HCT116 (cell line): Measurements from ENCODE around the gene ACAD9. TPM values are rescaled to one million over a fixed set of nuclear protein-coding genes. Genes with fewer than 3 reads are reported as not detected.

Source experiments
- ATAC-seq: fragments of 200-7000 bp; cut with Tn5 transposase; 2 replicates; pipeline ENCODE4 v1.9.1; 2020; ENCODE audit warnings: mild to moderate bottlenecking, moderate library complexity
- BruUV-seq: library from RNA; stranded (reverse); fragments of 400-500 nt; replicated peaks from 2 replicates; lab custom pipeline; 2021; lab: Mats Ljungman, UMichigan
- CTCF ChIA-PET: fragments of 300-600 bp; sonication (Branson Sonifier 250); formaldehyde crosslinking; loops from one replicate; lab custom pipeline; 2021; ENCODE audit warnings: antibody characterized with exemption; lab: Charles Lee
- POLR2A ChIA-PET: fragments of 300-600, 350-600 bp; sonication (Branson Sonifier 250); formaldehyde crosslinking; loops from one replicate; lab custom pipeline; 2021; ENCODE audit warnings: antibody characterized with exemption; lab: Charles Lee
- RAD21 ChIA-PET, 2 experiments: fragments of 300-600 bp; sonication (Branson Sonifier 250); formaldehyde crosslinking; loops; one replicate each; lab custom pipeline; 2023; ENCODE audit warnings: low total read pairs in 2 of 2; ENCODE audit not compliant: uncharacterized antibody in 2 of 2, unreplicated experiment in 2 of 2, low non-redundant PET in 1 of 2; lab: Charles Lee
- DNase-seq: peaks from one replicate; pipeline ENCODE4 v3.0.0-alpha.2; 2010; ENCODE audit warnings: low read depth, low spot score
- H2AFZ ChIP-seq: fragments of 200-600 bp; shearing (Covaris generic), sonication (generic); 2 replicates; pipeline ENCODE4 v1.6.1; 2017; ENCODE audit warnings: low read depth, mixed run types, mixed read lengths, antibody characterized with exemption, low read length; ENCODE audit not compliant: poor library complexity, severe bottlenecking
- H3K27ac ChIP-seq: 2 replicates; pipeline ENCODE4 v1.5.1; 2012; ENCODE audit warnings: low read depth, low read length
- H3K27me3 ChIP-seq: fragments of 200-600 bp; sonication (generic); 2 replicates; pipeline ENCODE4 v1.6.1; 2016; ENCODE audit warnings: mixed run types, low read length, mixed read lengths; ENCODE audit not compliant: insufficient read depth
- H3K36me3 ChIP-seq, 2 experiments: fragments of 200-500 bp in 1 of 2; fragments of 200-600 bp in 1 of 2; sonication (Bioruptor generic) in 1 of 2; sonication (generic) in 1 of 2; 2 replicates each; pipeline versions ENCODE4 v1.5.1 to v1.6.1; 2014 to 2016; ENCODE audit warnings: low read length in 2 of 2, inconsistent platforms in 1 of 2, mixed read lengths in 1 of 2, mixed run types in 1 of 2; ENCODE audit not compliant: insufficient read depth in 2 of 2, control insufficient read depth in 1 of 2
- H3K4me1 ChIP-seq, 2 experiments: fragments of 200-600 bp in 1 of 2; sonication (generic) in 1 of 2; 2 replicates each; pipeline versions ENCODE4 v1.5.1 to v1.6.1; 2012 to 2017; ENCODE audit warnings: low read length in 2 of 2, inconsistent platforms in 1 of 2, mild to moderate bottlenecking in 1 of 2, mixed read lengths in 1 of 2, mixed run types in 1 of 2, moderate library complexity in 1 of 2; ENCODE audit not compliant: insufficient read depth in 2 of 2, control insufficient read depth in 1 of 2
- H3K4me2 ChIP-seq: fragments of 200-600 bp; sonication (generic); 2 replicates; pipeline ENCODE4 v1.6.1; 2017; ENCODE audit warnings: mixed run types, low read length, mixed read lengths
- H3K4me3 ChIP-seq, 2 experiments: fragments of 200-600 bp in 1 of 2; sonication (generic) in 1 of 2; replicated peaks in 1 of 2; 2 replicates each; pipeline ENCODE4 v1.5.1; 2011 to 2016; ENCODE audit warnings: low read length in 2 of 2, control low read depth in 1 of 2, low read depth in 1 of 2, mild to moderate bottlenecking in 1 of 2, mixed read lengths in 1 of 2, mixed run types in 1 of 2
- H3K79me2 ChIP-seq: fragments of 200-600 bp; sonication (generic); 2 replicates; pipeline ENCODE4 v1.6.1; 2017; ENCODE audit warnings: mild to moderate bottlenecking, mixed run types, low read length, moderate library complexity, mixed read lengths; ENCODE audit not compliant: insufficient read depth
- H3K9ac ChIP-seq: fragments of 200-600 bp; sonication (generic); 2 replicates; pipeline ENCODE4 v1.6.1; 2016; ENCODE audit warnings: low read length, mixed read lengths
- H3K9me2 ChIP-seq: fragments of 200-600 bp; sonication (generic), shearing (Covaris generic); 2 replicates; pipeline ENCODE4 v1.6.1; 2017; ENCODE audit warnings: mixed run types, mild to moderate bottlenecking, moderate library complexity; ENCODE audit not compliant: insufficient read depth
- H3K9me3 ChIP-seq, 2 experiments: fragments of 200-500 bp in 1 of 2; fragments of 200-600 bp in 1 of 2; sonication (Bioruptor generic) in 1 of 2; sonication (generic) in 1 of 2; 2 replicates each; pipeline ENCODE4 v1.6.1; 2014 to 2017; ENCODE audit warnings: low read length in 2 of 2, mixed read lengths in 2 of 2, inconsistent platforms in 1 of 2, low read depth in 1 of 2, mild to moderate bottlenecking in 1 of 2, mixed run types in 1 of 2, moderate library complexity in 1 of 2; ENCODE audit not compliant: control insufficient read depth in 1 of 2, insufficient read depth in 1 of 2
- H4K20me1 ChIP-seq: fragments of 200-600 bp; sonication (generic), shearing (Covaris generic); 2 replicates; pipeline ENCODE4 v1.6.1; 2017; ENCODE audit warnings: mixed run types, mild to moderate bottlenecking, moderate library complexity; ENCODE audit not compliant: insufficient read depth
- CEBPB ChIP-seq: IDR thresholded peaks from 2 replicates; pipeline ENCODE4 v1.6.1; 2012; ENCODE audit warnings: low read depth
- EGR1 ChIP-seq: IDR thresholded peaks from 2 replicates; pipeline ENCODE4 v1.6.1; 2012; ENCODE audit warnings: low read depth
- EZH2 ChIP-seq: fragments of 200-600 bp; sonication (generic); IDR thresholded peaks from 2 replicates; pipeline ENCODE4 v1.6.1; 2017; ENCODE audit warnings: antibody characterized with exemption, mixed run types
- EZH2phosphoT487 ChIP-seq: fragments of 200-600 bp; IDR thresholded peaks from 2 replicates; pipeline ENCODE4 v1.6.1; 2018; ENCODE audit warnings: antibody characterized with exemption, borderline replicate concordance
- FOSL1 ChIP-seq: IDR thresholded peaks from 2 replicates; pipeline ENCODE4 v1.6.1; 2012; ENCODE audit warnings: low read depth
- SRF ChIP-seq: IDR thresholded peaks from 2 replicates; pipeline ENCODE4 v1.6.1; 2012; ENCODE audit warnings: low read depth
- YY1 ChIP-seq: IDR thresholded peaks from 2 replicates; pipeline ENCODE4 v1.6.1; 2011; ENCODE audit warnings: low read length, low read depth, moderate library complexity, mild to moderate bottlenecking; ENCODE audit not compliant: insufficient replicate concordance; ENCODE audit errors: extremely low read depth
- ZNF274 ChIP-seq: fragments of 200-500 bp; sonication (Bioruptor generic); IDR thresholded peaks from 2 replicates; pipeline ENCODE4 v1.6.1; 2014; ENCODE audit warnings: mild to moderate bottlenecking, low read depth, low read length, inconsistent platforms
- intact Hi-C: fragments of 100-400 bp; cut with micrococcal nuclease; formaldehyde crosslinking; loops from 2 replicates; pipeline ENCODE4 v1.10.0; 2022
- total RNA-seq: library from RNA; stranded (reverse); gene quantifications from one replicate; pipeline ENCODE4 v1.2.1, GENCODE V29; 2021; ENCODE audit not compliant: unreplicated experiment

ACAD9 gene
- total RNA-seq, 1 experiment from 2014 or later, result 55.8 TPM

- RAD21 ChIA-PET, result no interaction called here
Measured at GRCh38 chr3:128932516-128933212, 53.2 kb downstream of the ACAD9 start.

GRCh38 chr3:128933213-128933921, 53.9 kb downstream of the ACAD9 start:
- RAD21 ChIA-PET, result no interaction called here
- Histone ChIP-seq H3K36me3 (no peaks in the 10 kb centered on the region), H4K20me1 (no peaks in the 10 kb centered on the region), H3K4me3 (no peak overlapping the region), H2AFZ (no peak overlapping the region), H3K27me3 (no peaks in the 10 kb centered on the region), H3K9me2 (no peaks in the 10 kb centered on the region), H3K79me2 (no peaks in the 10 kb centered on the region)
- BruUV-seq, result no TSS peak
- POLR2A ChIA-PET, result no interaction called here
- TF ChIP-seq EZH2phosphoT487 (no peak), ZNF274 (no peak), EZH2 (no peak)
- TF ChIP-seq, all 23 proteins: peak for 0
- no peak for DNase-seq
- Histone ChIP-seq H3K27ac (no peak overlapping the region), H3K4me2 (no peak overlapping the region), H3K9ac (no peak overlapping the region), H3K9me3 (no peaks in the 10 kb centered on the region), H3K4me1 (no peaks in the 10 kb centered on the region)
- CTCF ChIA-PET, result no interaction called here
- ATAC-seq, result 0 out of 2 replicates have a peak, but pooled peaks have one; percentile 14
- intact Hi-C loops, result no loop called here

More at GRCh38 chr3:128932516-128933212, 53.2 kb downstream of the ACAD9 start:
- CTCF ChIA-PET, result no interaction called here
- H2AFZ ChIP-seq, result no peak overlapping the region
- H3K4me1 ChIP-seq, result no peaks in the 10 kb centered on the region
- DNase-seq (no peak), ATAC-seq (no peak)
- H3K27ac ChIP-seq, result no peak overlapping the region
- H3K9ac ChIP-seq, result no peak overlapping the region
- intact Hi-C loops, result no loop called here
- H3K36me3 ChIP-seq, result no peaks in the 10 kb centered on the region
- H3K27me3 ChIP-seq, result no peaks in the 10 kb centered on the region
- TF ChIP-seq SRF, result no peak
- no peak for TF ChIP-seq CEBPB
- TF ChIP-seq YY1, result no peak
- TF ChIP-seq EGR1, result no peak
- TF ChIP-seq FOSL1, result no peak
- H3K9me2 ChIP-seq, result no peaks in the 10 kb centered on the region
- H3K4me2 ChIP-seq, result no peak overlapping the region
- H3K4me3 ChIP-seq, result no peak overlapping the region
- no TSS peak for BruUV-seq
- no peaks in the 10 kb centered on the region for H3K9me3 ChIP-seq
- H4K20me1 ChIP-seq, result no peaks in the 10 kb centered on the region
- H3K79me2 ChIP-seq, result no peaks in the 10 kb centered on the region
- POLR2A ChIA-PET, result no interaction called here
